Fibroblast of skin of left biceps (primary cell): ENCODE results near the gene TDRD12.

Experiments used
- DNase-seq, 2 experiments: peaks; one replicate each; pipeline ENCODE4 v3.0.0-alpha.2; 2013; ENCODE audit warnings: low read depth in 2 of 2

TDRD12 gene, protein sequence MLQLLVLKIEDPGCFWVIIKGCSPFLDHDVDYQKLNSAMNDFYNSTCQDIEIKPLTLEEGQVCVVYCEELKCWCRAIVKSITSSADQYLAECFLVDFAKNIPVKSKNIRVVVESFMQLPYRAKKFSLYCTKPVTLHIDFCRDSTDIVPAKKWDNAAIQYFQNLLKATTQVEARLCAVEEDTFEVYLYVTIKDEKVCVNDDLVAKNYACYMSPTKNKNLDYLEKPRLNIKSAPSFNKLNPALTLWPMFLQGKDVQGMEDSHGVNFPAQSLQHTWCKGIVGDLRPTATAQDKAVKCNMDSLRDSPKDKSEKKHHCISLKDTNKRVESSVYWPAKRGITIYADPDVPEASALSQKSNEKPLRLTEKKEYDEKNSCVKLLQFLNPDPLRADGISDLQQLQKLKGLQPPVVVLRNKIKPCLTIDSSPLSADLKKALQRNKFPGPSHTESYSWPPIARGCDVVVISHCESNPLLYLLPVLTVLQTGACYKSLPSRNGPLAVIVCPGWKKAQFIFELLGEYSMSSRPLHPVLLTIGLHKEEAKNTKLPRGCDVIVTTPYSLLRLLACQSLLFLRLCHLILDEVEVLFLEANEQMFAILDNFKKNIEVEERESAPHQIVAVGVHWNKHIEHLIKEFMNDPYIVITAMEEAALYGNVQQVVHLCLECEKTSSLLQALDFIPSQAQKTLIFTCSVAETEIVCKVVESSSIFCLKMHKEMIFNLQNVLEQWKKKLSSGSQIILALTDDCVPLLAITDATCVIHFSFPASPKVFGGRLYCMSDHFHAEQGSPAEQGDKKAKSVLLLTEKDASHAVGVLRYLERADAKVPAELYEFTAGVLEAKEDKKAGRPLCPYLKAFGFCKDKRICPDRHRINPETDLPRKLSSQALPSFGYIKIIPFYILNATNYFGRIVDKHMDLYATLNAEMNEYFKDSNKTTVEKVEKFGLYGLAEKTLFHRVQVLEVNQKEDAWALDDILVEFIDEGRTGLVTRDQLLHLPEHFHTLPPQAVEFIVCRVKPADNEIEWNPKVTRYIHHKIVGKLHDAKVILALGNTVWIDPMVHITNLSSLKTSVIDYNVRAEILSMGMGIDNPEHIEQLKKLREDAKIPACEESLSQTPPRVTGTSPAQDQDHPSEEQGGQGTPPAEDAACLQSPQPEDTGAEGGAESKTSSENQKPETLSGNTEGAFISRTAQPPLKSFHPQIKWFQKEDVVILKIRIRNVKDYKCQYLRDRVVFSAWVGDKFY (N-terminal part only)

DNA sequence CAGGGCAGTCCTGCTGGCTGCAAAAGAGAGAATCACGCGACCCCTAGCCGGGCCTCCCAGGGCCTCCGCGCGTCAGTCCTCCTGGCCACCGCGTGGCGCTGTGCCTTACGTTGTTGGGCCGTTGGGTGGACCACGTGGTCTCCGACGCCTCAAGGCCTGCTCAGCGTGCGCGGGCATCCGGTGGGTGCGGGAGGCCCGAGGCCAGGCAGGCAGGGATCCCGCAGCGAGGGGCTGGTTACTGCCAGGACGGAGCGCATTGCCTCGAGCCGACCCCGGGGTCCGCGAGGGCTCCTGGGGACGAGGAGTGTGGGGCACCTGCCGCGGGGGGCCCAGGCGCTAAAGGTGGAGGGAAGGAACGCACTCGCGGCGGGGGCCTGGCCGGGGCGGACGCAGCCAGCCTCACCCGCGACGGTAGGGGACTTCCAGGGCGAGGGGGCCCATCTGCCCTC lies at the start of gene TDRD12:
TSS of gene TDRD12 (plus strand) at position 157 of the 449 bp plus-strand sequence. CDS start 306 bp downstream, outside the sequence.
- no peak for DNase-seq

DNA sequence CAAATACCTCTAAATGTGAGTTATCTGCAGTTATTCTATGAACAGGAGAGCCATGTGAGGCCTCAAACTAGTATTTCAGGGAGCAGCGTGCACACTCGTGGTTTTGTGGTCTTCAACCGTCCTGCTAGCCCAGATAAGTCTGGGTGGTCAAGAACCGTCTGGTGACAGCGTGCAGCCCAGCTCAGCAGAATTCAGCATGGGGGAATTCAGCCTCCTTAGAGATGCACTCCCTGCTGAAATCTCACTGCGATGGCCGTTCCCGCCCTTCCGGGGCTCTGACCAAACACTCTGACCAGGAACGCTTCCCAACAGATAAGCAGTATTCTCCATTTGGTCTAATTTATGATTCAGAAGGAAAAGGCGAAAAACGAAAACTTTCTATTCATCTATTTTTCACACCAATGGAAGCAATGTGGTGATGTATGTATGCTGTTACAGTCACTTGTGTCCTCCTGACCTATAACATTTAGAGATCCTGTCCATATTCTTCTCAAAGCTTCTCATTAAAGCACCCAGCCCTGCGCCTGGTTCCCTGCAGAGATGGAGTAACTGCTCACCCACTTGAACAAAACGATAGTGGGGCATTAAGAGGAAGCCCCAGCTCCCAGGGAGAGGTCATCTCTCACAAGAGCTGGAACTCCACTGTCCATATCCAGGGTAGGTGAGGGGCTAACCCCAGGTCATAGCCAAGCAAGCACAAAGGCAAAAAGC lies 47.5 kb upstream of the TDRD12 start:
- no peak for DNase-seq

GRCh38 chr19:32672841-32673240 lies 46.7 kb upstream of the TDRD12 start:
- no peak for DNase-seq

- no peak for DNase-seq
Observed at GRCh38 chr19:32673573-32673972, 46.0 kb upstream of the TDRD12 start.

- no peak for DNase-seq
Observed at GRCh38 chr19:32674153-32674930, 45.2 kb upstream of the TDRD12 start.

- DNase-seq, result peak; percentile 92
Observed at GRCh38 chr19:32674931-32675719, 44.4 kb upstream of the TDRD12 start, which contains the start of gene ANKRD27. TSS of gene ANKRD27 (minus strand) at chr19:32675180. CDS start at chr19:32659015, 16,165 bp downstream.

- DNase-seq, result no peak
Observed at GRCh38 chr19:32675720-32676185, 43.8 kb upstream of the TDRD12 start, which contains the start of gene RGS9BP. TSS of gene RGS9BP (plus strand) at chr19:32675848. CDS start at chr19:32676264, 416 bp downstream.

GRCh38 chr19:32676186-32676894 lies 43.2 kb upstream of the TDRD12 start:
- DNase-seq, result no peak

GRCh38 chr19:32676895-32677359 lies 42.6 kb upstream of the TDRD12 start:
- DNase-seq, result no peak

DNA sequence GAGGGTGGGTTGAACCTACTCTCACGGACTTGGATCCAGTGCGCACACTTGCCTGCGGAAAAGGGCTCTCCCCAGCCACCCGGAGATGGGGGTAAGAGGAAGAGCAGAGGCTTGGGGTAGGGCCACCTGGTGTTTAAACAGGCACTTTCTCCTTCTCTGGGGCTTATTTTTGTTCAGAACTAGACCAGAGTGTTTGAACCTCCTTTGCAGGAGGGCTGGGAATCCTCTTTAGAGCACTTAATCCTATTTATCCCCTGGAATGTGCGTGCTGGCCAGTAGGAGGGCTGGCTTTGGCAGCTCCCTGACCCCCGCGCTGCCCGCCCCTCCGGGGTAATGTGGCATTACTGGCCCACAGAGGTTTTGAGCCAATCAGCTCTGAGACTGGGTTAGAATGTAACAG lies 41.9 kb upstream of the TDRD12 start:
- DNase-seq, result no peak

DNA sequence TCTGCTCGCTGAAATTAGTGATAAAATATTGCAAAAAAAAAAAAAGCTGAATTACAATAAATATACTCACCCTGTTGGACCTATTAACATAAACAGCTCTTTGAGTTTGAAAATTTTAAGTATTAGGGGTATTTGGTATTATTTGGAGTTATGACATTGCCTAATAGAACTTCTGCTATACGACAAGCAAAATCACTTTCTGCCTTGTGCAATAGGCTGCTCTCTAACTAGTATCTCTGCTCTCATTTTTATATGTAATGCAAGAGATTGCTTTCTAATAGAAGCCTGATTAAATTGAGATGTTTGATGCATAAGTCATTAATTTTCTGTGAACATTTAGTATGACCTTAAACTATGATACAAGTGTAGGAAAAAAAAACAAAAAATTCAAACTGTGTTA lies 38.6 kb upstream of the TDRD12 start:
- no peak for DNase-seq

DNA sequence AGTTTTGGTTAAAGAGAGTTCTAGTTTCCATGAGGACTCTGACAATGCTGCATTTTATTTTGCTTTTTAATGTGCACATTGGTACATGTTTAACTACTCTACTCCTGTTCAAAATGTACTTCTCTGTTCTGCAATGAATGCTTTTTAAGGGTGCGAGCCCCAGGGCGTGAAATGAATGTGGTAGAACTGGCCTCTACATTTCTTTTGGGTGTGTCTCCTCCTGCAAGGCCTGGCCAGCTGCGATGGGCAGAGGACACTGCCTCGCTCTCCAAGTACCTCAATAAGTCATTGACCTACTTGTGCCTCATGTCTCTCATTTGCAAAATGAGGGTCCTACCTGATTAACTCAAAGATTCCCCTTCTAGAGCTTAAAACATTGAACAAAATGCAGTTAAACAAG lies 37.2 kb upstream of the TDRD12 start:
- DNase-seq, result no peak

- no peak for DNase-seq
Observed at GRCh38 chr19:32686847-32687475, 32.6 kb upstream of the TDRD12 start.

GRCh38 chr19:32687681-32688080 lies 31.9 kb upstream of the TDRD12 start:
- DNase-seq, result no peak

DNA sequence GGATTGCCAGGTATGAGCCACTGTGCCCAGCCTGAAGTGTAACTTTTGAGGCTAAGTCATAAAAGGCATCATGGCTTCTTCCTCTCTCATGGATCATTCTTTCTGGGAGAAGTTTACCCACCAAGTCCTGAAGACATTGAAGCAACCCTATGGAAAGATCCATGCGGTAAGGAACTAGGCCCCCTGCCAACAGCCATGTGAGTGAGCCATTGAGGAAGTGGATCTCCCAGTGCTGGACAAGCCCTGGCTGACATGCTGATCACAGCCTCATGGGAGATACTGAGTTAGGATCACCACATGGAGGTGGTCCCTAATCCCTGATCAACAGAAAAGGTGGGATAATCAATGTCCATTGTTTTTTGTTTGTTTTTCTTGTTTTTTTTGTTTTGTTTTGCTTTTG lies 31.3 kb upstream of the TDRD12 start:
- no peak for DNase-seq

GRCh38 chr19:32691291-32691951 lies 28.1 kb upstream of the TDRD12 start, which contains the start of gene NUDT19:
TSS of gene NUDT19 (plus strand) at chr19:32691821. CDS start at chr19:32691961, 140 bp downstream.
- DNase-seq, result peak in 1 of 2 experiments; percentile 37
